GM19324 (cell line): ENCODE measurements around the gene SSBP1.
"Not testable (repeated sequence)": the region's sequence is repeated elsewhere in the genome, so short reads cannot be mapped to it uniquely, and the experiment has no call there.

Experiments used
- ATAC-seq: cut with Tn5 transposase; IDR thresholded peaks from one replicate; pipeline ENCODE4 v1.9.1; 2021; ENCODE audit warnings: mild to moderate bottlenecking, moderate library complexity; ENCODE audit not compliant: unreplicated experiment, low FRiP score

Gene SSBP1

DNA sequence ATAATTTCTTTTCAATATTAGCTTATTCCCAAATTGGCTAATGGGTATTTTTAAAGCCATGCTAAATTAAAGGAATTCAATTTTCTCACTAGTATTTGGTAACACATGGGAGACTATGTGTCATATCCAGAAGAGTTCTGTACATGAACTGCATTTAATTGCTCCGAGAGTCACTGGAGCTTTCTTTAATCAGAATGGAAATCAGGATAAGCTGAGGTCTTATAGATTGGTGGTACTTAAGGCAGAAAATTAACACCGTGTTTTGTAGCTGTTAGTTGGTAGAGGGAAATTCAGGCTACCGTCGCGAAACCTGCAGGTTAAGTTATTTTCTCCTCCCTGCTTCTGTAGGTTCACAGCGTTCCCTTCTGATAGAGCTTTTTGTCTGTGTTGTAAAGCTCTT is 29.8 kb upstream of the SSBP1 start, which contains the start of gene WEE2:
Gene WEE2 (plus strand): TSS at position 3 of the 400 bp plus-strand sequence. CDS start 406 bp downstream, outside the sequence.
- ATAC-seq: no peak

DNA sequence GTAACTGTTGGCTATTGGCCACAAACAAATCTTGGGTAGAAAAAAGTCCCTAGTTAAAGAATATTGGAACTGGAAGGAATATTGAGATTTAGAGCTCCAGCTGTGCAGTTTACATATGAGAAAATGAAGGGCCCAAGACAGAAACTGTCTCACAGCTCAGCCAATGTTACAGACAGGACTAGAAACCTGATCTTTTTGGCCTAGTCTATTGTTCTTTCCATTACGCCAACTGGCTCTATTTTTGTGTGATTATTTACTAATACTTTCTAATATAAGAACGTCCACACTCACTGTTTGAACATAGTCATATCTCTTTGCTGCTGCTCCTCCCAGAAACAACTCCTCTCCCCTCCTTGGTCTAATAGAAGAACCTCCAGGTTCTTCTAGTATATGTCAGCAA is 28.8 kb upstream of the SSBP1 start:
- no peak for ATAC-seq

DNA sequence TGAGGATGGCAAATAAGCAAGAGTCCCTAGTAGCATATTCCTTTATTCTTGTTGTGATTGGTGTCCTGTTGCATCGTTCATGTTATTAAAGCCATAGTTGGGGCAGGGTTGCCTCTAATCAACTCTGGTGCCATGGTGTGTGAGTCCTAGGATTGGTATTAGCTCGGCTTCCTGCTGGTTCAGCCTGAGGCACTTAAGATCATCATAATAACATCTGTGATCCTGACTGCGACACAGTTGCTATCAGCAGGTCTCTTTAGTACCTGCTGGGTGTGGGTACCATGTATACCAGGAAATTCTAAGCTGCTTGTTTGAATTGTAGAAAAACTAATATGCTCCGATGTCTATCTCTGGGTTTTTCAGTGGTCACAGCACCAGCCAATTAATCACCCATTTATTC is 28.4 kb upstream of the SSBP1 start:
- ATAC-seq: no peak

DNA sequence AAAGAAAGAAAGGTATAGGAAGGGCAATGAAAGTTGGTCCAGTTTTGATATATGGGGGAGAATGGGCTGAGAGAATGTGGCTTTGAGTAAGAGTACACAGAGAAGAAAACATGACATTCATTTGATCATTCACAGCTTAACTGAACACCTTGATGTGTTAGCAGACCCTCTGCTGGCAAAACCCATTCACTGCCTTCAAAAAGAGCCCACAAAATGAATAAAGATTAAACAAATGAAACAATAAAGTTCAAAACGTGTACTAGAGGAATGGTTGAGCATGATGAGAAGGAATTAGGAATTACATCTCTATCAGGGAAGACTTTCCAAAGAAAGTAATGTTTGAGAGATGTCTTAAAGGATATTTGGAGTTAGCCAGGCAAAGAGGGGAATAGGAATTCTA is 27.9 kb upstream of the SSBP1 start:
- ATAC-seq: no peak

DNA sequence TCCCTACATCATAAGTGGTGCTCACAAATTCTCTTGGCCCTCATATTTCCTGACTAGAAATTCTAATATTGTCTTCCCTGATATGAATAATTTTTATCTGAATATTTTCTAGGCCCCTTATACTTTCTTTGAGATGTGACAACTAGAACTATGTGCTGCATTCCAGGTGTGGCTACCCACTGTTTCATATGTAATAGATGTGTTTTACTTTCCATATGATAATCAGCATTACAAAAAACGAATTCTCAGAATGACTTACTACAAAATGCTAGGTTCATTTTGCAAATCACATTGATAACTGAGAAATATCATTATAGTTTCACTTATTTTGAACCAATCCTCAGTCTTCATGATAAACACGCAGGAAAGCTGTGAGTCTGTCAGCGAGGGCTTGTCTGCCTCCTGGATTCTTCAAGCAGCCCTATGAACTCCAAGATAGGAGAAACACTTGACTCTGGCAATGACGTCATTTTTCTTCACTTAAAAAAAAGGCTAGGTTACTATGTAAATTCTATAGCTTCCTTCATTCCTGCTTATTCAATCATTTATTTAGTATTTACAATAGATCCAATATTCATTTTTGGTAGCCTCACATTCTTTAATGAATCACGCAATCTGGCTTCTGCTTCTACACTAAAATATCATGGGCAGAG is 25.4 kb upstream of the SSBP1 start:
- no peak for ATAC-seq

DNA sequence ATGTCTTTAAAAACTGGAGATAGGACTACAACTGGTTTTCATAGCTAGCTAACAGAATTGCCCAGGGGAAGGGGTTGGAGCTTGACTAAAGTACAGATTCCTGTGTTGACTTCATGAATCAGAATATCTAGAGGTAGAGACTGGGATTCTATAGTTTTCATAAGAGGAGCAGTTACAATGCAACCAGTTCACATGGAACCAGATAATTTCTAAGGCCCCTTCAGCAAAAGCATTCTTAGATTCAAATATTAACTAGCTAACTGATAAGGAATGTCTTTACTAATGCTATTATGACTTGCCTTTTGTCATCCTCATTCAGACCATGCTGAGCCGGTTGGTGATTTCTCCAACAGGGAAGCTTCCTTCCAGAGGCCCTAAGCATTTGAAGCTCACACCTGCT is 24.3 kb upstream of the SSBP1 start:
- ATAC-seq: no peak

DNA sequence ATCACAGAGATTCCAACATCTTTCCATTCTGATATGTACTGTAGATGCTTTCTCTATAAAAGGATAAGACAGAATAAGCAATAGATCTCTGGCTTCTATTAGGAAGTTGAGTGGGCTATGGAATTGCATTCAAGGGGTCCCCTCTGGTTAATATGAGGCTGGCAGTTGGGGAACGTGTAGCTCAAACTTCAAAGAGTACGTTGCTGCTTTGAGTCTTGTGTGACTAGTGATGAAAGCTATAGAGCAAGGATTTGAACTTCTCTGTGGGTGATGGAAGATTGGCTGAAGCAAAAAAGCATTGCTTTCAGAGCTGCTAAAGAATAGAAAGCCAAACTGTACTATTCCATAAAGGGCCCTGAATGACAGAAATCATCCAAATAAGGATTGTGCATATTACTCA is 23.6 kb upstream of the SSBP1 start:
- no peak for ATAC-seq

DNA sequence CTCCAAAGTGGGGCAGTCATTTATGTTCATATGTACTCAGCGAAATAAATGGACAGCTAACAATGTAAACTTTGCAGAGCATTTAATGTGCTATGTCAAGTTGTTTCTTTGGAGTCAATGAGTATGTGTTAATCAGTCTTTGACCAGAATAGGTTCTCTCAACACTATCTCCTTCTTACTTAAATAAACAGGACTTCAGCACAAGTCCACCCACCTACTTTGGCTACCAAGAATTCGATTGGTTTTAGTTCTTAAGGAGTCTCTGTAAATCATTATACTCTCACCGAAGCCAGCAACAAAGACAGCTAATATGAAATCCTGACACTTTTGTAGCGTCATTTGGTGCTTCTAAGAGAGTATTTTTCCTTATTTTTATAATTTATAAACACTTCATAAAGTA is 23.1 kb upstream of the SSBP1 start:
- ATAC-seq: no peak

DNA sequence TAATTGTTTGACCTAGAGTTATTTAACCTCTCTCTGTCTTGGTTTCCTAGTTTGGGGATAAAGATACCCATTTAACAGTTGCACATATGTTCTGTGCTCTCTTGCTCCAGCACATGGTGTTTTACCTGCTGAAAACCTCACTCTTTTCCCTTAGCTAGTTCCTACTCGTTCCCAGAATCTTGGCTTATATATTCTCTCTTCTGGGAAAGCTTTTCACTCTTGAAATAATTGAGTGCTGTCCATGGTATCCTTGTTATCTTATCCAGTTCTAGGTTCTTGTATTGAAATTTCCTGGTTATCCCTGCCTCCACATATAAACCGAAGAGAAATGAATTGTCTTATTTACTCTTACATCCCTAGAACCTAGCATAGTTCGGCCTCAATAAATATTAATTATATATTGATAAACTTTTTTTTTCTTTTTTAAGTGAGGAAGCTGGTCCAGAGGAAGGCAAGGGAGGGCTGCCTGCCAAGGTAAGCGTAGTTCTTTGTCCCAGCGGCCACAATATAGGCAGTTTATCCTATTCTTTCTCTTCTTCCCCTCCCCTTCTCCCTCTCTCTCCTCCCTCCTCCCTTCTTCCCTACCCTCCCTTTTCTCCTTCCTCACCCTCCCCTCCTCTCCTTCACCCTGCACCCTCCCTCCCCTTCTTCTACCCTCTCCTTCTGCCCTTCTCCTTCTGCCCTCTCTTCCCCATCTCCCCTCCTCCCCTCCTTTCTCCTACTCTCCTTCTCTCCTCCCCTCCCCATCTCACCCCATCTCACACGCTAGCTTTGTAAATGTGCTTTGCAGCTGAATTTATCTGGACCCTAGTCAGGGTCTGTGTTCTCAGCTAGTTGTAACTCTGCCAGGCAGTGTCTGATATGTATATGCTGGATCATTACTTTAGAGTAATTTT is 22.1 kb upstream of the SSBP1 start:
- ATAC-seq: no peak

DNA sequence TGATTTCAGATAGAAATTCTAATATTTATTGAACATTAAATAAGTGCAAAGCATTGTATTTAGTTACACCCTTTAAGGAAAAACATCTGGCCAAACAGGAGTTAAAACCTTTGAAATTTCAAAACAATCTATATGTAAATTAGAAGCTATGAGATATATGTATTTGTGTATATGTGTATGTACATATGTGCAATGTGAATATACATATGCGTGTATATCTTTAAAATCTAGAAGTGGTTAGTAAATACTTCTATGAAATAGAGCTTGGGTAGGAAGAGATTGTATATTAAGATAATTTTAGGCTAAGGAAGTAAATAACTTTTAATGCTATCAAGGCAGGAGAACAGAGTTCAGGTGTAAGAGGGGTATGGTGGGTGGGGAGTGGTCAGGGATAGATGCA is 20.7 kb upstream of the SSBP1 start:
- ATAC-seq: no peak

DNA sequence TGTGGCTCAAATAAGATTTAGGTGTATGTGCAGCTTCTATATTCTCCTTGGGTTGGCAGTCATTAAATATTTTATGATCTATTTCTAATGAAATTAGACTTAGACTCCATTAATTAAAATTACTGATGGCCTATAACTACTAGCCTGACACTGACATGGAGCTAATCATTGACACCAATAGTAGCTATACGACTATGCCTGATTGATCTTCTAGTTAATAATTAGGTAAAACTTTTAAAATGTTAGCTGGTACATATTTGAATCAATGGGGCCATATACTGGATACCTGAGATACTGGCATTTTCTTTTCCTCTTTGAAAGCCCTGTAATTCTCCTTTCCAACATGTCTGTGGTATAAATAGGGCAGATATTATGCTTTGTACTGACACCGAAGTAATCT is 15.6 kb upstream of the SSBP1 start:
- no peak for ATAC-seq

DNA sequence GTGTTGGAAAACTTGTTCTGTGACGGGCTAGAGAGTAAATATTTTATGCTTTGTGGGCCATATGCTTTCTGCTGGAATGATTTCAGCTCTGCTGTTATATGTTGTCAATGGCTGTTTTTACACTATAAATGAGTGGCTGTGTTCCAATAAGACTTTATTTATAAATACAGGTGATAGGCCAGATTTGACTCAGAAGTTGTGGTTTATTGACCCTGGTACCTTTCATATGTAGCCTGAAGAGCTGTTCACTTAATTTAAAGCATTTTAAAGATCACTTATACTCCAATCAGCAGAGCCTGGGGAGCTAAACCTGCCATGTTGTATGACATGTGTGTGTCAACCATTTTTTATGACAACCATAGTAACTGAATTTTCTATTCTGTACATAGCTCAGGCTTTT is 9.1 kb upstream of the SSBP1 start:
- ATAC-seq: no peak

DNA sequence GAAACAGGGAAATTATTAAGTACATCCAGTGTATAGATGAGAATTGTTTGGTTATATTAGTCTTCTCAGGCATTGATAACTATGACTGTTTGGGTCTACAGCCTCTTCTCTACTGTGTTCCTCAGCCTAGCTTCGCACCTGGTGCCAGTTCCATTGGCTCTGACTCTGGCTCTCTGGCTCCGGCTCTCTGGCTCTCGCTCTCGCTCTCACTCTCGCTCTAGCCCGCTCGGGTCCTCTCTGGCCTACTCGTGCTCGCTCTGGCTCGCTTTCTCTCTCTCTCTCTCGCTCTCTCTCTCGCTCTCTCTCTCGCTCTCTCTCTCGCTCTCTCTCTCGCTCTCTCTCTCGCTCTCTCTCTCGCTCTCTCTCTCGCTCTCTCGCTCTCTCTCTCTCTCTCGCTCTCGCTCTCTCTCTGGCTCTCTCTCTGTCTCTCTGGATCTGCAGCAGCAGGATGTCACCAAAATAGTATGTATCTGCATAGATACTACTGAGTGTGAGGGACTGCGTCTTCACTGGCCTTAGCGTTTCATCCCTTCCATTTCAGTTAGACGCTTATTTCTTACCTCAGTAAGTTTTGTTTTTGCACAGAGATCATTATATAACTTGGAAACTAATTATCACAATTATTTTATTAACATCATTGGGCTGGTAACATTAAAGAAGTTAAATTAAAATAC is 6.5 kb upstream of the SSBP1 start:
- no peak for ATAC-seq

DNA sequence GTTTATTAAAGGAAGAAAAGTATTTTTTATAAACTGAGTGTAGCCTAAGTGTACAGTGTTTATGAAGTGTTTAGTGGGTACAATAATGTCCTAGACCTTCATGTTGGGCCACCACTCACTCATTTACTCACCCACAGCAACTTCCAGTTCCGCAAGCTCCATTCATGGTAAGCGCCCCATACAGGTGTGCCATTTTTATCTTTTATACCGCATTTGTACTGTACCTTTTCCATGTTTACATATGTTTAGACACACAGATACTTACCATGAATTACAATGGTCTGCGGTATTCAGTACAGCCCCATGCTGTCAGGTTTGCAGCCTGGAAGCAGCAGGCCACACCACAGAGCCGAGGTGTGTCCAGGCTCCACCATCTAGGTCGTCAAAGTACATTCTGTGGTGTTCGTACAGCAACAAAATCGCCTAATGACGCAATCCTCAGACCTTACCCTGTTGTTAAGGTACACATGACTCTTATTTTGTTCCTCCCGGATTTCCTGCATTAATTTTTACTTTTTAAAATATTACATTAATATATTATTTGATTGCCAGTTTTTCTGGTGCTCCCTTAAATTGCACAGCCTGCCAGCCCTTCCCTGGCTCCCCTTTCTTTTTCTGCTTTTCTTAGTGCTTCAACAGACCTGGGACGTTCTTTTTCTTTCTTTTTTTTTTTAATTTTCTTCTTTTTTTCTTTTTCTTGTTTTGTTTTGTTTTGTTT is 881 bp upstream of the SSBP1 start:
- no peak for ATAC-seq

DNA sequence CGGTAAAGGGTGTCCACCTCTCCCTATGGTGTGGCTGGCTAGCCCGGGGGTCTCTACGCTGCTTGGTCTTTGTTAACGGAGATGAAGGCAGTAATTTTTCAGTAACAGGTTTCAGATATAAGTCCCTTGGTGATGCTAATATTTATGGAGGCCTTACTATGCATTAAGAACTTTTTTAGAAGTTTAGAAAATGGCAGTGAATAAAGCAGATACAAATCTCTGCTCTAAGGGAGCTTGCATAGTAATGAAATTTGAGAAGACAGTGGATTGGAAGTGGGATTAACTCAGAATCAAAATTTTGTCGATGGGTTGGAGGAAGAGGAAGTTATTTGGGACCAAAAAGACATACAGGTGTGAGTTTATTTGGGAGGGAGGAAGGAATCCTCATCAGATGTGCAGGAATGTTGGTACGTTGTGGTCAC is 445 bp downstream of the SSBP1 start:
- no peak for ATAC-seq

DNA sequence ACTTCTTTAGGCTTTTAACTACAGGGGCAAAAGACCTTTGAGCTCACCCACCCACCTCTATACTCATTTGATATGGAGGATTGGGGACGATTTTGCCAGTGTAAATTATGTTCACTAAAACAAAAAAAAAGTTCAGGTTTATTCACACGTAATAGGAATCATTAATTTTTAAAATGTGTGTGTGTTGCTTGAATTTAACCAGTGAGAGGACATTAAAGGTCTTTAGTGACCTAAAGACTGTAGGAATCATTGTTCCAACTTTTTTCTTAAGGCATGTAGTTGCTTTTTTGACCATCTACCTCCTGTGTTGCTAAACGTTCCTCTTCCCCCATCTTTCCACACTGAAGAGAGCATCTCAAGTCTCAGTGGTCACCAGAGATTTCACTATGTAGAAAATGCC is 1.1 kb downstream of the SSBP1 start:
- no peak for ATAC-seq

DNA sequence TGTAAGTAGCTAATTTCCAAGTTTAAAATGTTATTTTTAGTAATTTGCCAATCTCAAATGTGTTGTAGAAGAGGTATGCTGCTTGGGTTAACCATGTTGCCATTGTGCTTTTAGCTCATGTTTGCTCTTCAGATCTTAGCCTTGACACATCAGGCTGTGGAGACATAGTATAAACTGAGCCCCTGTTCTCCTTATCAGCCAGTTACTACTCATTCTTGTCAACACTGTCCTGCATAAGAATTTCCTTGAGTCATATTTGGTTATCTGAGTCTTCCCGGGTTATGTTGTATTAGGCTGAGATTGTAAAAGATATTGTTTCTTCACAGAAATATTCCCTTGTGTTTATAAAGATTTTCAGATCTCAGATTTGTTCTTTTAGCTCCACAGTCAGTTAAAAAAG is 4.1 kb downstream of the SSBP1 start:
- no peak for ATAC-seq

DNA sequence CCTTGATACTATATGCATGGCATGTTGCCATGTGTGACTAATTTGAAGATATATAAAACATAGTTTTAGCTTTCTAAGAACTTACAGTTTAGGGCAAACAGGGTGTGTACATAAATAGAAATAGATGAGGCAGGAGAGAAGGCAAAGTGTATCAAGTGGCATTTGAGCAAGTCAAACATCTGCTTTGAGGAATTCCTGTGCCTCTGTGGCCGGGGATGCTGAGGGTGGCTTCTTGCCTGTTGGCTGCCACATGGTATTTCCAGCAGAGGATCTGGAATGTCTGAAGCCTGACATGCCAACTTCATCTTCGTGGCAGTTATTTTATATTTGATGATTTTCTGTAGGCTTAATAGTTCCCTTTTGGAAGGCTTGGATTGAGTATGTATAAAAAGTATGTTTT is 6.0 kb downstream of the SSBP1 start:
- ATAC-seq: no peak

DNA sequence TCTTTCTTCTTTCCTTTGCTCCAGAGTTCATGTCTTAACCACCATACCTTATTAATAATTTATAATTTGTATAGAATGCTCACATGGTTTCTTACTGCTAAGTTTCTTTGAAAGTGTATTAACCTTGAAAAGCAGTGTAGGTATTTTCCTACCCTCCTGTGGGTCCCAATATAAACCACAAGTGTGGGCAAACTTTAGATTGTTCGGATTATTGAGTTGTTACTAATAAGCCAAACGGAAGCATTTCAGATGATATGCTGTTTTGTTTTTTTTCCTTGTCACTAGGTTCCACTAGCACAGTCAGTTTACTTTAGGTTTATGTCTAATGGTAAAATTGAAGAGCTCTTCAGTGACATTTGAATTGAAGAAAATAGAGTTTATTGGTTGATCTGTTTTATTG is 10.2 kb downstream of the SSBP1 start:
- ATAC-seq: no peak

DNA sequence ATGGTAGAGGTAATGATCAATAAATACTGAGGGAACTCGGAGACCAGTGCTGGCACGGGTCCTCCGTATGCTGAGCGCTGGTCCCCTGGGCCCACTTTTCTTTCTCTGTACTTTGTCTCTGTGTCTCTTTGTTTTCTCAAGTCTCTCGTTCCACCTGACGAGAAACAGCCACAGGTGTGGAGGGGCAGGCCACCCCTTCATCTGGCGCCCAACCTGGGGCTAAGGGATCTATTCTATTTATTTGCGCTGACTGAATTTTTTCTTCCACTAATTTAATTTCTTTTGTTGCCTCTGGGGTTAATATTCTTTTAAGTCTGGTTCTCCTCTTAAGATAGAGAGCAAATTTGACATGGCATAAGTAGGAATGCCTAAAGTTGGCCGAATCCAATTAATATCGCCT is 13.7 kb downstream of the SSBP1 start:
- not testable (repeated sequence) for ATAC-seq

DNA sequence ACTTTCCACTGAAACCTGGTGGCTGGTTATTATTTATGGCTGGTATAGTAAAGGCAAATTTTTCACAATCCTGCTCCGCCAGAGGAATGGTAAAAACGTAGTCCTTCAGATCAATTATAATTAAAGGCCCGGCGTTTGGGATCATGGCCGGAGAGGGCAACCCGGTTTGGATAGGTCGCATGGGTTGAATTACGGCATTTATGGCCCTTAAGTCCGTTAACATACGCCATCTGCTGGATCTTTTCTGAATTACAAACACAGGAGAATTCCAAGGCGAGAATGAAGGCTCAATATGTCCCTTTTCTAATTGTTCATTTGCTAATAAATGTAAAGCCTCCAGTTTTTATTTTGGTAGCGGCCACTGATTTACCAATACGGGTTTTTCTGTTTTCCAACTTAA is 14.5 kb downstream of the SSBP1 start:
- ATAC-seq: no peak
